Esophagus squamous epithelium (tissue), 5 donors: ENCODE data around the gene SEMA4D. TPM values are rescaled to one million over a fixed set of nuclear protein-coding genes. Genes with fewer than 3 reads are reported as not detected.

Source experiments
- DNase-seq: peaks from one replicate; lab custom pipeline; 2025; lab: John Stamatoyannopoulos, UW
- H3K27ac ChIP-seq, 4 donors: fragments of 200-600 bp; sonication (generic); one replicate each; pipeline ENCODE4 v1.5.1; 2016 to 2019; ENCODE audit warnings: mild to moderate bottlenecking in 1 of 4
- H3K27me3 ChIP-seq, 4 donors: fragments of 200-600 bp; sonication (generic); 1 replicate in 3 of 4; 2 replicates in 1 of 4; pipeline versions ENCODE4 v1.5.1 to v1.6.0; 2017 to 2021; ENCODE audit warnings: antibody characterized with exemption in 1 of 4
- H3K36me3 ChIP-seq, 3 donors: fragments of 200-600 bp; sonication (generic); one replicate each; pipeline ENCODE4 v1.5.1; 2016 to 2019
- H3K4me1 ChIP-seq, 3 donors: fragments of 200-600 bp; sonication (generic); one replicate each; pipeline ENCODE4 v1.5.1; 2017 to 2019
- H3K4me3 ChIP-seq, 4 donors: fragments of 200-600 bp; sonication (generic); 1 replicate in 3 of 4; 2 replicates in 1 of 4; pipeline ENCODE4 v1.5.1; 2016 to 2019; ENCODE audit warnings: mild to moderate bottlenecking in 2 of 4, moderate library complexity in 1 of 4
- H3K9me3 ChIP-seq, 3 donors: fragments of 200-600 bp; sonication (generic); one replicate each; pipeline ENCODE4 v1.5.1; 2016 to 2019
- POLR2A ChIP-seq, 4 donors: fragments of 450-650 bp; IDR thresholded peaks; one replicate each; pipeline ENCODE4 v1.6.1; 2017; ENCODE audit warnings: antibody characterized with exemption in 4 of 4, mild to moderate bottlenecking in 4 of 4, moderate library complexity in 3 of 4
- whole genome bisulfite sequencing, 2 donors: methylation state at CpG; one replicate each; pipeline ENCODE4 v1.1.5; 2018; 5-methylcytosine and 5-hydroxymethylcytosine counted together
- intact Hi-C: fragments of 100-400 bp; cut with DNase I; formaldehyde crosslinking; loops from one replicate; pipeline ENCODE4 v1.15.0; 2022
- total RNA-seq, 4 donors: library from RNA; depleted of rRNA; stranded (reverse); fragments of >200 nt; gene quantifications; one replicate each; pipeline ENCODE4 v1.1.0, GENCODE V29; 2016
- TF ChIP-seq, protein P1 (sequence below), 6 experiments: fragments of 450-650 bp in 4 of 6; fragments of 200-600 bp in 2 of 6; sonication (generic) in 2 of 6; IDR thresholded peaks; one replicate each; pipeline ENCODE4 v1.5.1; 2016 to 2019; ENCODE audit warnings: antibody characterized with exemption in 6 of 6, mild to moderate bottlenecking in 4 of 6, moderate library complexity in 4 of 6
- donor health status: DM: yes; HTN: yes; CAD: no.

The SEMA4D gene
- total RNA-seq, 4 donors from 2014 or later: 12.8 to 52.0 (median 20.5) TPM

DNA sequence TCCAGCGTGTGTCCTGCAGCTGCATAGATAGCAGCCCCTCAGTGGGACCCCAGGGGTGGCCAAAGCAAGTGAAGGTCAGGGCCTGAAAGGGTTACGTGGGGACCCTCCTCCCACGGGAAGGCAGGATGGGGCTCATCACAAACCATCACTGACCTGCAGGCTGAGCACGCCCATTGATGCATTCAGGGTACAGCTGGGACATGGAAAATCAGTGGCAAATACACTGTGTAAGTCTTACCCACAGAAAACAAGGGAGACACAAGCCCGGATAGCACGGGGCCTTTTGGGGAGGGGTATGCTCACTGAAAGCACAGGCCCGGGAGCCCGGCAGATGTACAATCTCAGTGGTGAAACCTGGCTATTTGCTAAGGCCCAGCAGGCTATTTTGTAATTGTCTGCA is 49.1 kb downstream of the SEMA4D start:
- Histone ChIP-seq H3K4me1 (peaks cover under 1 to 24% (median 1%) of the 10 kb centered on the region in 3 donors), H3K4me3 (no peak overlapping the region), H3K36me3 (peaks cover 0 to 14% (median 0%) of the 10 kb centered on the region in 3 donors), H3K27ac (no peak overlapping the region), H3K9me3 (no peaks in the 10 kb centered on the region), H3K27me3 (no peaks in the 10 kb centered on the region)
- DNase-seq: no peak
- 84 to 86% methylated on average over 7 to 8 of the region's 8 CpGs for WGBS, 2 donors
- TF ChIP-seq, protein P1, sequence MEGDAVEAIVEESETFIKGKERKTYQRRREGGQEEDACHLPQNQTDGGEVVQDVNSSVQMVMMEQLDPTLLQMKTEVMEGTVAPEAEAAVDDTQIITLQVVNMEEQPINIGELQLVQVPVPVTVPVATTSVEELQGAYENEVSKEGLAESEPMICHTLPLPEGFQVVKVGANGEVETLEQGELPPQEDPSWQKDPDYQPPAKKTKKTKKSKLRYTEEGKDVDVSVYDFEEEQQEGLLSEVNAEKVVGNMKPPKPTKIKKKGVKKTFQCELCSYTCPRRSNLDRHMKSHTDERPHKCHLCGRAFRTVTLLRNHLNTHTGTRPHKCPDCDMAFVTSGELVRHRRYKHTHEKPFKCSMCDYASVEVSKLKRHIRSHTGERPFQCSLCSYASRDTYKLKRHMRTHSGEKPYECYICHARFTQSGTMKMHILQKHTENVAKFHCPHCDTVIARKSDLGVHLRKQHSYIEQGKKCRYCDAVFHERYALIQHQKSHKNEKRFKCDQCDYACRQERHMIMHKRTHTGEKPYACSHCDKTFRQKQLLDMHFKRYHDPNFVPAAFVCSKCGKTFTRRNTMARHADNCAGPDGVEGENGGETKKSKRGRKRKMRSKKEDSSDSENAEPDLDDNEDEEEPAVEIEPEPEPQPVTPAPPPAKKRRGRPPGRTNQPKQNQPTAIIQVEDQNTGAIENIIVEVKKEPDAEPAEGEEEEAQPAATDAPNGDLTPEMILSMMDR (IDR thresholded peaks at IDR 0.05): no peak
- TF ChIP-seq POLR2A (IDR thresholded peaks at IDR 0.05): no peak
- intact Hi-C loops: no loop called here

DNA sequence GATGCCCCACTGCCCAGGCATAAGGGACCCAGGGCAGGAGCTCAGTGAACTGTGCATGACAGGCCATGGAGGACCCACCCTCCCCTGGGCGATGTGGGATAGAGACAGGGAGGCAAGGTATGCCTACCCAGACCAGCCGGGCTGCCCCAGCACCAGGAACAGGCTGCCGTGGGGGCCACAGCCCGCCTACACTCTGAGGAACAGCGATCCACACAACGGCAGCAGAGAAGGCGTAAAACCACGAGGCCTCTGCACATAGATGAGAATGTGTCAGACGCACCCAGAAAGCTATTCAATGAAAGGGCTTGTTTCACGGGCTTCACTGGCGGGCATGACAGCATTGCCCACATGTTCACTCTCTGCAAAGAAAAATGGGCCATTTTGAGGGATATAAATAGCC is 49.5 kb downstream of the SEMA4D start:
- TF ChIP-seq, protein P1 (IDR thresholded peaks at IDR 0.05): no peak
- no peak for TF ChIP-seq POLR2A (IDR thresholded peaks at IDR 0.05)
- intact Hi-C loops: no loop called here
- WGBS, 2 donors: 80 to 90% methylated on average over 1 to 6 of the region's 11 CpGs
- H3K36me3 ChIP-seq: peaks cover 0 to 10% (median 0%) of the 10 kb centered on the region in 3 donors
- no peaks in the 10 kb centered on the region for H3K27me3 ChIP-seq
- no peak overlapping the region for H3K4me3 ChIP-seq
- H3K27ac ChIP-seq: no peak overlapping the region
- H3K4me1 ChIP-seq: peaks cover 5 to 28% (median 6%) of the 10 kb centered on the region in 3 donors
- DNase-seq: no peak
- no peaks in the 10 kb centered on the region for H3K9me3 ChIP-seq

DNA sequence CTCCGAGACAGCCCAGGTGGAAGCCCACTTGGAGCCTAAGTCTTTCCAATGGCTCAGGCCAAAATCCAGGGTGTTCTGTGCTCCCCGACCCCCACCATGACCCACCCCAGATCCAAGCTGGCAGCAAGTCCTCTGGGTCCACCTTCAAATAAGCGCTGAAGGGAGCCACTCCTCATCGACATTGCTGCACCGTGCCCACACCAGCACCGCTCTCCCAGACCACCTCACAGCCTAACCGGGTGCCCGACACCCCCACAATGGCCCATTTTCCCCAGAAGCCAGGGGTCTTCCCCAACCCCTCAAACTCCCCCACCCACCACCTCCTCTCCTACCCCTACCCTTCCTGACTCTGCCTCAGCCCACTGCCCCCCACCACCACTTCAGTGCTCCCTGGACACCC is 50.5 kb downstream of the SEMA4D start:
- TF ChIP-seq, protein P1 (IDR thresholded peaks at IDR 0.05): no peak
- TF ChIP-seq POLR2A (IDR thresholded peaks at IDR 0.05): no peak
- no peaks in the 10 kb centered on the region for H3K27me3 ChIP-seq
- peaks cover 10 to 38% (median 15%) of the 10 kb centered on the region in 3 donors for H3K4me1 ChIP-seq
- intact Hi-C loops: no loop called here
- H3K9me3 ChIP-seq: no peaks in the 10 kb centered on the region
- DNase-seq: no peak
- no peak overlapping the region for H3K4me3 ChIP-seq
- no peak overlapping the region for H3K27ac ChIP-seq
- 92 to 94% methylated on average over 6 to 8 of the region's 8 CpGs for WGBS, 2 donors
- H3K36me3 ChIP-seq: peaks cover 0 to under 1% (median 0%) of the 10 kb centered on the region in 3 donors

DNA sequence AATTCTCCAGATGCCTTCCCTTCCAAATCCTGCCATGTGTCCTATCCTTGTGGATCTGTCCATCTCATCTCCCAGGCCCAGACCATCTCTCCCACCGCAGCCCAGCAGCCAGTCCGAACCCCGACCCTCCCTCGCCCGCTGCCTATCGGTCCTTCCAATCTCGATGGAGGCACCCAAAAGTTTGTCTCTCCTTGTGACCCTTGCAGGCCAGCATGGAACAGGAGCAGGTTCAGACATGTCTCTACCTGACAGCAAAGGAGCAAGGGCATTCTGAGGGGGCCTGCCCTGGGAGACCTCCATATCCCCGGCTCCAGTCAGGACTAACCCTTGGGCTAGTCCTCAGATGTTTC is 51.0 kb downstream of the SEMA4D start:
- Histone ChIP-seq H3K9me3 (no peaks in the 10 kb centered on the region), H3K27me3 (no peaks in the 10 kb centered on the region), H3K27ac (no peak overlapping the region), H3K4me3 (no peak overlapping the region), H3K36me3 (no peaks in the 10 kb centered on the region), H3K4me1 (peaks cover 12 to 43% (median 20%) of the 10 kb centered on the region in 3 donors)
- DNase-seq: no peak
- intact Hi-C loops: no loop called here
- 90 to 100% methylated on average over 1 to 8 of the region's 8 CpGs for WGBS, 2 donors
- TF ChIP-seq POLR2A (IDR thresholded peaks at IDR 0.05): no peak
- TF ChIP-seq, protein P1 (IDR thresholded peaks at IDR 0.05): no peak

DNA sequence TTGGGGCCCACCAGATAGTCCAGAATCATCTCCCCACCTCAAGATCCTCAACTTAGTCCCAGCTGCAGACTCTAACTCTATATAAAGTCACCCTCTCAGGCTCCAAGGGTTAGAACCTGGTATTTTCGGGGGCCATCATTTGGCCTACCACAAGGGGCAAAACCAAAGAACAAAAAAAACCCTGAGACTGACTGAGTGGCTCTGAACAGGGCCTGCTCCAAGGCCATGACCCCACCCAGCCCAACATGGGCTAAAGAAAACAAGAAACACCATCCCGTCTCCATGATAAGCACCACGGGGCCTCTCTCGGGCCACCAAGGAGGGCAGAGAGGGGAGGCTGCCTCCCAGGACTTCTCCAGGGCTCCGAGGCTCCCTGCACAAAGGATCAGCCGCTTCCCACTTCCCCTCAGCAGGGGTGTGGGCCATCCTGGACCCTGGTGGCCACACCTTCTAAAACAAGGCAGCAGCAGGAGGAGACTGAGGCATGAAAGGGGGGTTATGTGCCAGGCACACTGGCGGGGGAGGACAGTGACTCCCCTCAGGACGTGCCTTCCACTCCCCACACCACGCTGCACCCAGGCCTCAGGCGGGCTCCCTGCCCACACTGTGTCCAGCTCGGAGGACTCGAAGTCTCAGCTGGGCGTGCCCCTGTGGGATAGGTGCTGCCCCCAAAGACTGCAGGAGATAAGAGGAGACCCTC is 51.5 kb downstream of the SEMA4D start:
- Histone ChIP-seq H3K9me3 (no peaks in the 10 kb centered on the region), H3K27me3 (no peaks in the 10 kb centered on the region), H3K4me3 (no peak overlapping the region), H3K36me3 (no peaks in the 10 kb centered on the region), H3K27ac (no peak overlapping the region), H3K4me1 (peaks cover 17 to 48% (median 25%) of the 10 kb centered on the region in 3 donors)
- DNase-seq: no peak
- intact Hi-C loops: no loop called here
- TF ChIP-seq POLR2A (IDR thresholded peaks at IDR 0.05): no peak
- WGBS, 2 donors: 67% methylated on average over 3 of the region's 13 CpGs; no CpG with 5 or more reads in 1 of the 2 donors
